ENCODE results near the gene CCDC85B. TPM values are rescaled to one million over a fixed set of nuclear protein-coding genes. Genes with fewer than 3 reads are reported as not detected.

CCDC85B gene
- total RNA-seq, 1 experiment from 2014 or later = 26.6 TPM

DNA sequence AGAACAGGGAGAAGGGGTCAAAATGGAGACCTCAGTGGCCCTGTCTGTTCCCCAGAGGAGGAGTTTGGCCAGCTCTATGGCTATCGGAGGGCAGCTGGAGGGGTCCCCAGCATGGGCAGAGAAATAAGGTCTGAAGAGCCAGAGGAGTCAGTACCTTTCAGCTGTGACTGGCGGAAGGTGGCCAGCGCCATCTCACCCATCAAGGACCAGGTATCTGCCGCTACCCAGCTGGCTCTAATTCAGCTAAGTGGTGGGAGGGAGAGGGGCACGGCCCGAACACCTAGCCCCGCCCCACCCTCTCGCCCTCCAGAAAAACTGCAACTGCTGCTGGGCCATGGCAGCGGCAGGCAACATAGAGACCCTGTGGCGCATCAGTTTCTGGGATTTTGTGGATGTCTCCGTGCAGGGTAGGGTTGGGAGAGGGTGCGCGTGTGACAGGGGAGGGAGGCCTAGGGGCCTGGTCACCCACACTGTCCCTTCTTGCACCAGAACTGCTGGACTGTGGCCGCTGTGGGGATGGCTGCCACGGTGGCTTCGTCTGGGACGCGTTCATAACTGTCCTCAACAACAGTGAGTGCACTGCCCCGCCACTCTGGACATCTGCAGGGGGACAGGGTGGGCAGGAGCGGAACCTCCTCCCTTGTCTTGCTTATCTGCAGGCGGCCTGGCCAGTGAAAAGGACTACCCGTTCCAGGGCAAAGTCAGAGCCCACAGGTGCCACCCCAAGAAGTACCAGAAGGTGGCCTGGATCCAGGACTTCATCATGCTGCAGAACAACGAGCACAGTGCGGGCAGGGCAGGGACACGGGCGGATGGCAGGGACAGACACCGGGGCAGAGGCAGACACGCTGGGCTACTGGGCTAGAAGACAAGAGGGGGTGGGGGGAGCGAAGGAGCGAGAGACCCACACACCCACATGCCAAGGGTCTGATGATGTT, 8.1 kb upstream of the CCDC85B start:
- H3K4me3 Mint-ChIP-seq (ENCODE audit: low read depth, unreplicated experiment) = no peak overlapping the region
- H3K4me1 Mint-ChIP-seq (ENCODE audit: low read depth, unreplicated experiment) = peaks cover 13% of the 10 kb centered on the region
- CTCF ChIA-PET = interaction anchor here (0.5 kb wide), 1 partner anchor 76 kb away, joined by 7 read pairs; no protein-coding TSS in a partner anchor
- TF ChIP-seq, protein P1, sequence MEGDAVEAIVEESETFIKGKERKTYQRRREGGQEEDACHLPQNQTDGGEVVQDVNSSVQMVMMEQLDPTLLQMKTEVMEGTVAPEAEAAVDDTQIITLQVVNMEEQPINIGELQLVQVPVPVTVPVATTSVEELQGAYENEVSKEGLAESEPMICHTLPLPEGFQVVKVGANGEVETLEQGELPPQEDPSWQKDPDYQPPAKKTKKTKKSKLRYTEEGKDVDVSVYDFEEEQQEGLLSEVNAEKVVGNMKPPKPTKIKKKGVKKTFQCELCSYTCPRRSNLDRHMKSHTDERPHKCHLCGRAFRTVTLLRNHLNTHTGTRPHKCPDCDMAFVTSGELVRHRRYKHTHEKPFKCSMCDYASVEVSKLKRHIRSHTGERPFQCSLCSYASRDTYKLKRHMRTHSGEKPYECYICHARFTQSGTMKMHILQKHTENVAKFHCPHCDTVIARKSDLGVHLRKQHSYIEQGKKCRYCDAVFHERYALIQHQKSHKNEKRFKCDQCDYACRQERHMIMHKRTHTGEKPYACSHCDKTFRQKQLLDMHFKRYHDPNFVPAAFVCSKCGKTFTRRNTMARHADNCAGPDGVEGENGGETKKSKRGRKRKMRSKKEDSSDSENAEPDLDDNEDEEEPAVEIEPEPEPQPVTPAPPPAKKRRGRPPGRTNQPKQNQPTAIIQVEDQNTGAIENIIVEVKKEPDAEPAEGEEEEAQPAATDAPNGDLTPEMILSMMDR (IDR thresholded peaks at IDR 0.05; ENCODE audit: unreplicated experiment) = no peak
- peaks cover 39% of the 10 kb centered on the region for H3K36me3 Mint-ChIP-seq (ENCODE audit: insufficient read depth, unreplicated experiment)
- no peak overlapping the region for H3K27ac Mint-ChIP-seq (ENCODE audit: unreplicated experiment)
- intact Hi-C loops (cut with micrococcal nuclease; ENCODE audit: unreplicated experiment) = loop anchor here (10.0 kb wide), 1 partner anchor 102 kb away; no protein-coding TSS in a partner anchor
- no peaks in the 10 kb centered on the region for H3K27me3 Mint-ChIP-seq (ENCODE audit: unreplicated experiment)
- BruUV-seq (replicated peaks) = no TSS peak
- DNase-seq = no peak
- no peaks in the 10 kb centered on the region for H3K9me3 Mint-ChIP-seq (ENCODE audit: low read depth, unreplicated experiment)

DNA sequence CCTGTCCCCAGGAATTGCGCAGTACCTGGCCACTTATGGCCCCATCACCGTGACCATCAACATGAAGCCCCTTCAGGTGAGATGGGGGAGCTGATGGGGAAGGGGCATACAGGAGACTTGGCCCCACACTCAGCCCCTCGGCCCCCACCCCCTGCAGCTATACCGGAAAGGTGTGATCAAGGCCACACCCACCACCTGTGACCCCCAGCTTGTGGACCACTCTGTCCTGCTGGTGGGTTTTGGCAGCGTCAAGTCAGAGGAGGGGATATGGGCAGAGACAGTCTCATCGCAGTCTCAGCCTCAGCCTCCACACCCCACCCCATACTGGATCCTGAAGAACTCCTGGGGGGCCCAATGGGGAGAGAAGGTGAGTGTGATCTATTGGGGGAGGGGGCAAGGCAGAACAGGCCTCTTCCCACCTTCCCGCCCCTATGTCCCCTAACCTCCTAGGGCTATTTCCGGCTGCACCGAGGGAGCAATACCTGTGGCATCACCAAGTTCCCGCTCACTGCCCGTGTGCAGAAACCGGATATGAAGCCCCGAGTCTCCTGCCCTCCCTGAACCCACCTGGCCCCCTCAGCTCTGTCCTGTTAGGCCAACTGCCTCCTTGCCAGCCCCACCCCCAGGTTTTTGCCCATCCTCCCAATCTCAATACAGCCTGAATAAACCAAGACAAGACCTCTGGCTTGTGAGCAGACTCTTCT, 7.3 kb upstream of the CCDC85B start:
- Mint-ChIP-seq H3K36me3 (ENCODE audit: insufficient read depth, unreplicated experiment) (peaks cover 42% of the 10 kb centered on the region), H3K27ac (ENCODE audit: unreplicated experiment) (no peak overlapping the region), H3K4me3 (ENCODE audit: low read depth, unreplicated experiment) (no peak overlapping the region), H3K27me3 (ENCODE audit: unreplicated experiment) (no peaks in the 10 kb centered on the region), H3K4me1 (ENCODE audit: low read depth, unreplicated experiment) (peaks cover 15% of the 10 kb centered on the region), H3K9me3 (ENCODE audit: low read depth, unreplicated experiment) (no peaks in the 10 kb centered on the region)
- DNase-seq = no peak
- intact Hi-C loops (cut with micrococcal nuclease; ENCODE audit: unreplicated experiment) = loop anchor here (10.0 kb wide), 1 partner anchor 102 kb away; no protein-coding TSS in a partner anchor
- CTCF ChIA-PET = interaction anchor here (1.4 to 2.3 kb wide), 2 partner anchors 105 to 138 kb away, joined by 3 to 14 read pairs; no protein-coding TSS in a partner anchor
- TF ChIP-seq, protein P1 (IDR thresholded peaks at IDR 0.05; ENCODE audit: unreplicated experiment) = no peak
- no TSS peak for BruUV-seq (replicated peaks)

DNA sequence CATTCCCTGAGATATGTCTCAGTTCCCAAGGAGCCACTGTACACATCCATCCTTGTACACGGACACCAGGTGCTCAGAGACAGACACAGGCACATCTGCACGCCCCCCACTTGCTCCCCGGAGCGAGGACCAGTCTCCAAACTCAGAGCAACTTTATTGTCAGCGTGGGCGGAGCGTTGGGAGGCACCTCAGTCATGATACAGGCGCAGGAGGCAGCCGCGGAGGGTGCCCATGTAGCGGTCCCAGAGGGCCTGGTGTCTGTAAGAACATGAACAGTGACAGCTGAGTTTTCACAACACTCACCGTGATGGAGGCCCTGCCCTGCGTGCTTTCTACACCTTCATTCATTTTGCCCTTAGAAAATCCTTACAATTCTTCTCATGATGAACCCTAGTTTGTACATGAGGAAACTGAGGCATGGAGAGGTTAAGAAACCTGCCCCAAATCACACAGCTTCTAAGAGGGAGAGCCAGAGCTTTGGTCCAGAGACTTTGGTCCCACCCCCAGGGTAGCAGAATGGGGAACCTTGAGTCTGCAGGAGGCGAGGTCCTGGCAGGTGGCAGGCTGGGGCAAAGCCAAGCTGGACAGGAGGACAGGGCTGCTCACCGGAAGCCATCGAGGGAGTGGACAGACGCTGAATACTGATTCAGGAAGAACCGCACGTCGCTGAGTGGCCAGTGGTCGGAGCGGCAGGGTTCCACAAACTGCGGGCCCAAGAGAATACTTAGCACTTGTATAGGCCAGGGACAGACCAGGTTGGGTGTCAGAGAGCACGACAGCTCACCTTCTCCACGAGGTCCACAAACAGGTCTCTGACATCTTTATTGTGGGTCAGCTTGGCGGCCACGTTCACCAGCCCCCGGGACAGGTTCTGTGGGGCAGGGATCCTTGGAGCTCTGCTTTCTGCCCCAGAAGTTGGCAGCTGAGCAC, 6.4 kb upstream of the CCDC85B start:
- DNase-seq = no peak
- Mint-ChIP-seq H3K27ac (ENCODE audit: unreplicated experiment) (no peak overlapping the region), H3K4me1 (ENCODE audit: low read depth, unreplicated experiment) (peaks cover 22% of the 10 kb centered on the region), H3K9me3 (ENCODE audit: low read depth, unreplicated experiment) (no peaks in the 10 kb centered on the region), H3K27me3 (ENCODE audit: unreplicated experiment) (no peaks in the 10 kb centered on the region), H3K4me3 (ENCODE audit: low read depth, unreplicated experiment) (no peak overlapping the region), H3K36me3 (ENCODE audit: insufficient read depth, unreplicated experiment) (peaks cover 50% of the 10 kb centered on the region)
- CTCF ChIA-PET = interaction anchor here (0.6 to 2.6 kb wide), 17 partner anchors 10 to 195 kb away, joined by 3 to 14 read pairs (median 4); partner anchors contain the start of genes CST6, KAT5 and MUS81
- TF ChIP-seq, protein P1 (IDR thresholded peaks at IDR 0.05; ENCODE audit: unreplicated experiment) = no peak
- BruUV-seq (replicated peaks) = no TSS peak
- intact Hi-C loops (cut with micrococcal nuclease; ENCODE audit: unreplicated experiment) = loop anchor here (10.0 kb wide), 1 partner anchor 101 kb away; no protein-coding TSS in a partner anchor

Data from Calu3 (cell line).